H1 (cell line): ENCODE results near the gene CRHBP. TPM values are rescaled to one million over a fixed set of nuclear protein-coding genes. Genes with fewer than 3 reads are reported as not detected.

Experiments used
- CTCF ChIA-PET: fragments of 300-600 bp; sonication (Branson Sonifier 250); formaldehyde crosslinking; loops from one replicate; lab custom pipeline; 2021; ENCODE audit not compliant: partially characterized antibody; lab: Charles Lee
- POLR2A ChIA-PET: fragments of 300-600 bp; sonication (Branson Sonifier 250); formaldehyde crosslinking; loops from one replicate; lab custom pipeline; 2021; ENCODE audit warnings: inconsistent platforms; ENCODE audit not compliant: partially characterized antibody; lab: Charles Lee
- DNase-seq, 2 experiments: peaks; one replicate each; pipeline versions ENCODE4 v3.0.0 to v3.0.0-alpha.2; 2010 to 2022; ENCODE audit warnings: low spot score in 2 of 2, low read depth in 1 of 2, mixed read lengths in 1 of 2
- FAIRE-seq: peaks from 2 replicates; lab custom pipeline; 2011; peaks lifted over from hg19 to GRCh38; lab: Jason Lieb, UNC
- H2AFZ ChIP-seq: 2 replicates; pipeline ENCODE4 v1.8.1; 2012; ENCODE audit warnings: low read length, inconsistent platforms
- H2AK5ac ChIP-seq: 2 replicates; pipeline ENCODE4 v1.6.1; 2013; ENCODE audit warnings: low read depth, low read length
- H2BK120ac ChIP-seq: replicated peaks from 2 replicates; pipeline ENCODE3; 2013; ENCODE audit warnings: low read depth, low read length, inconsistent platforms
- H2BK12ac ChIP-seq: 2 replicates; pipeline ENCODE4 v1.6.1; 2013; ENCODE audit warnings: low read depth, low read length
- H2BK15ac ChIP-seq: 2 replicates; pipeline ENCODE4 v1.6.1; 2013; ENCODE audit warnings: low read length
- H2BK20ac ChIP-seq: 2 replicates; pipeline ENCODE4 v1.6.1; 2013; ENCODE audit warnings: low read length
- H2BK5ac ChIP-seq: 2 replicates; pipeline ENCODE4 v1.6.1; 2013; ENCODE audit warnings: low read depth, low read length
- H3K14ac ChIP-seq: 2 replicates; pipeline ENCODE4 v1.6.1; 2013; ENCODE audit warnings: inconsistent platforms; ENCODE audit not compliant: insufficient read length
- H3K18ac ChIP-seq: 2 replicates; pipeline ENCODE4 v1.6.1; 2013; ENCODE audit warnings: low read length; ENCODE audit errors: extremely low read depth
- H3K23ac ChIP-seq: 2 replicates; pipeline ENCODE4 v1.6.1; 2013; ENCODE audit warnings: inconsistent platforms; ENCODE audit not compliant: insufficient read length
- H3K23me2 ChIP-seq: 2 replicates; pipeline ENCODE4 v1.6.1; 2013; ENCODE audit warnings: low read depth, low read length
- H3K27ac ChIP-seq: 2 replicates; pipeline ENCODE4 v1.6.1; 2011; ENCODE audit warnings: low read depth, low read length, inconsistent platforms
- H3K27me3 ChIP-seq, 4 experiments: replicated peaks in 1 of 4; 1 replicate in 1 of 4; 2 replicates in 3 of 4; pipeline versions ENCODE4 v1.6.1 to v1.8.1; 2011 to 2013; ENCODE audit warnings: low read length in 3 of 4, mild to moderate bottlenecking in 3 of 4, inconsistent platforms in 2 of 4, mixed read lengths in 2 of 4, moderate library complexity in 1 of 4; ENCODE audit not compliant: control insufficient read depth in 3 of 4, insufficient read depth in 3 of 4; ENCODE audit errors: extremely low read depth in 1 of 4
- H3K36me3 ChIP-seq, 4 experiments: 2 replicates each; pipeline versions ENCODE4 v1.6.1 to v1.8.1; 2011 to 2013; ENCODE audit warnings: mild to moderate bottlenecking in 4 of 4, low read length in 3 of 4, moderate library complexity in 2 of 4, control low read depth in 1 of 4, inconsistent platforms in 1 of 4; ENCODE audit not compliant: insufficient read depth in 4 of 4, control insufficient read depth in 2 of 4
- H3K4ac ChIP-seq: replicated peaks from 2 replicates; pipeline ENCODE3; 2013; ENCODE audit warnings: low read length, low read depth, mixed read lengths, inconsistent platforms; ENCODE audit not compliant: insufficient read length
- H3K4me1 ChIP-seq, 4 experiments: replicated peaks in 1 of 4; 1 replicate in 1 of 4; 2 replicates in 3 of 4; pipeline versions ENCODE4 v1.6.1 to v1.8.1; 2011 to 2013; ENCODE audit warnings: low read length in 3 of 4, inconsistent platforms in 2 of 4, mixed read lengths in 1 of 4; ENCODE audit not compliant: insufficient read depth in 4 of 4, control insufficient read depth in 3 of 4
- H3K4me2 ChIP-seq, 2 experiments: 2 replicates each; pipeline versions ENCODE4 v1.6.1 to v1.8.1; 2011 to 2013; ENCODE audit warnings: low read depth in 2 of 2, low read length in 2 of 2, control low read depth in 1 of 2, inconsistent platforms in 1 of 2, mild to moderate bottlenecking in 1 of 2; ENCODE audit not compliant: insufficient read depth in 1 of 2
- H3K4me3 ChIP-seq, 4 experiments: fragments of 200-600, 300-600 bp in 1 of 4; sonication (generic), shearing (Covaris generic), sonication (Bioruptor Twin) in 1 of 4; 2 replicates each; pipeline versions ENCODE4 v1.5.1 to v1.8.1; 2011 to 2016; ENCODE audit warnings: low read length in 4 of 4, low read depth in 3 of 4, control low read depth in 2 of 4, inconsistent platforms in 2 of 4, mild to moderate bottlenecking in 2 of 4, mixed read lengths in 1 of 4, moderate library complexity in 1 of 4; ENCODE audit not compliant: insufficient read depth in 2 of 4; ENCODE audit errors: extremely low read depth in 1 of 4
- H3K56ac ChIP-seq: replicated peaks from 2 replicates; pipeline ENCODE3; 2013; ENCODE audit warnings: low read depth, mild to moderate bottlenecking, mixed read lengths, low read length, inconsistent platforms; ENCODE audit not compliant: insufficient read length
- H3K79me1 ChIP-seq: 2 replicates; pipeline ENCODE4 v1.6.1; 2013; ENCODE audit warnings: low read depth, low read length, control low read depth
- H3K79me2 ChIP-seq, 2 experiments: 2 replicates each; pipeline versions ENCODE4 v1.6.1 to v1.8.1; 2012 to 2013; ENCODE audit warnings: low read length in 2 of 2, mild to moderate bottlenecking in 2 of 2, inconsistent platforms in 1 of 2; ENCODE audit not compliant: insufficient read depth in 2 of 2, control insufficient read depth in 1 of 2
- H3K9ac ChIP-seq, 4 experiments: replicated peaks in 1 of 4; 1 replicate in 1 of 4; 2 replicates in 3 of 4; pipeline versions ENCODE4 v1.6.1 to v1.8.1; 2011 to 2013; ENCODE audit warnings: low read depth in 3 of 4, low read length in 3 of 4, control low read depth in 2 of 4, mild to moderate bottlenecking in 2 of 4, moderate library complexity in 2 of 4, inconsistent platforms in 1 of 4; ENCODE audit errors: extremely low read depth in 1 of 4
- H3K9me3 ChIP-seq, 2 experiments: 2 replicates each; pipeline versions ENCODE4 v1.6.1 to v1.8.1; 2012 to 2013; ENCODE audit warnings: mild to moderate bottlenecking in 2 of 2, moderate library complexity in 2 of 2, control low read depth in 1 of 2, inconsistent platforms in 1 of 2, low read depth in 1 of 2, low read length in 1 of 2, mixed read lengths in 1 of 2; ENCODE audit not compliant: insufficient read depth in 2 of 2
- H4K20me1 ChIP-seq, 2 experiments: replicated peaks in 1 of 2; 2 replicates each; pipeline versions ENCODE3 to v1.8.1; 2011 to 2013; ENCODE audit warnings: inconsistent platforms in 2 of 2, low read length in 2 of 2, mild to moderate bottlenecking in 1 of 2; ENCODE audit not compliant: insufficient read depth in 2 of 2, control insufficient read depth in 1 of 2
- H4K5ac ChIP-seq: 2 replicates; pipeline ENCODE4 v1.6.1; 2013; ENCODE audit warnings: low read length, low read depth, mixed read lengths, inconsistent platforms; ENCODE audit not compliant: insufficient read length
- H4K8ac ChIP-seq: 2 replicates; pipeline ENCODE4 v1.8.0; 2013; ENCODE audit warnings: mild to moderate bottlenecking, moderate library complexity, low read length, inconsistent platforms; ENCODE audit not compliant: insufficient read depth; ENCODE audit errors: extremely low read depth
- H4K91ac ChIP-seq: replicated peaks from 2 replicates; pipeline ENCODE3; 2013; ENCODE audit warnings: low read length, mixed read lengths, inconsistent platforms; ENCODE audit not compliant: insufficient read length
- BCL11A ChIP-seq, 2 experiments: IDR thresholded peaks; one replicate each; pipeline ENCODE4 v1.6.1; 2011; ENCODE audit warnings: low read depth in 2 of 2, low read length in 2 of 2, mild to moderate bottlenecking in 2 of 2
- CHD2 ChIP-seq: IDR thresholded peaks from 2 replicates; pipeline ENCODE4 v1.6.1; 2012; ENCODE audit warnings: low read length, improper control_type of control experiment
- TAF1 ChIP-seq: IDR thresholded peaks from 2 replicates; pipeline ENCODE4 v1.6.1; 2011; ENCODE audit warnings: mild to moderate bottlenecking, low read depth, low read length
- TEAD4 ChIP-seq: IDR thresholded peaks from 2 replicates; pipeline ENCODE4 v1.6.1; 2012; ENCODE audit warnings: low read depth, low read length, inconsistent platforms, mixed read lengths
- WGBS, 2 experiments: shearing (Covaris generic) in 1 of 2; methylation state at CpG; one replicate each; pipeline versions ENCODE4 v1.1.6 to v1.1.7; 2013 to 2015; ENCODE audit warnings: low lambda C conversion rate in 2 of 2, mixed read lengths in 2 of 2, inconsistent platforms in 1 of 2, low coverage in 1 of 2, missing lambda C conversion rate in 1 of 2; ENCODE audit not compliant: insufficient replicate concordance in 2 of 2, insufficient coverage in 1 of 2, insufficient read length in 1 of 2; ENCODE audit errors: extremely low coverage in 1 of 2, missing lambda C conversion rate in 1 of 2; 5-methylcytosine and 5-hydroxymethylcytosine counted together
- polyA plus RNA-seq, 7 experiments: library from polyadenylated mRNA; depleted of rRNA in 3 of 7; stranded (reverse) in 5 of 7; unstranded in 2 of 7; fragments of >200 nt in 5 of 7; fragments of 200-250 nt in 2 of 7; gene quantifications; 1 replicate in 5 of 7; 2 replicates in 1 of 7; 4 replicates in 1 of 7; pipeline versions ENCODE4 v1.2.1 to v1.2.3, GENCODE V29; 2011 to 2013; ENCODE audit warnings: missing spikeins in 2 of 7, mixed read lengths in 2 of 7
- total RNA-seq: library from RNA; stranded (reverse); fragmentation: NEBNext Ultra II Directional; extraction: Animal tissue kit (Norgen Biotek cat#: 25700); gene quantifications from 2 replicates; pipeline ENCODE4 v1.2.1, GENCODE V29; 2021

CRHBP gene
- total and polyA plus RNA-seq, 2 of the 8 experiments (the other 6 are each of a cell fraction or from before 2014, with no cell fraction given), result 0.30 TPM; not detected in 1

GRCh38 chr5:77003246-77003645 lies 50.4 kb downstream of the CRHBP start:
- no peak overlapping the region for H4K8ac ChIP-seq
- no peak overlapping the region for H3K56ac ChIP-seq
- CTCF ChIA-PET, result interaction anchor here (0.6 kb wide), 1 partner anchor 51 kb away, joined by 3 read pairs; no protein-coding TSS in a partner anchor
- H3K27me3 ChIP-seq, result no peaks in the 10 kb centered on the region
- no peak overlapping the region for H4K5ac ChIP-seq
- no peak overlapping the region for H4K91ac ChIP-seq
- no peak overlapping the region for H3K23ac ChIP-seq
- H3K4me1 ChIP-seq, result no peaks in the 10 kb centered on the region
- H2BK15ac ChIP-seq, result no peak overlapping the region
- no peaks in the 10 kb centered on the region for H3K23me2 ChIP-seq
- no peak overlapping the region for H2BK20ac ChIP-seq
- H3K14ac ChIP-seq, result no peak overlapping the region
- no peak overlapping the region for H2BK120ac ChIP-seq
- no peak for DNase-seq
- no peak overlapping the region for H3K18ac ChIP-seq
- H4K20me1 ChIP-seq, result no peaks in the 10 kb centered on the region
- no peak overlapping the region for H2AFZ ChIP-seq
- no peaks in the 10 kb centered on the region for H3K36me3 ChIP-seq
- H2AK5ac ChIP-seq, result no peak overlapping the region
- H3K79me2 ChIP-seq, result no peaks in the 10 kb centered on the region
- no peak overlapping the region for H3K27ac ChIP-seq
- TF ChIP-seq CHD2 (no peak), TAF1 (no peak), BCL11A (IDR thresholded peaks at IDR 0.05; ENCODE audit: low read depth in 2 of 2, low read length in 2 of 2) (no peak), TEAD4 (no peak)
- H3K9me3 ChIP-seq, result 0 out of 4 replicates have a peak, but pooled peaks cover 0 to 2% of the 10 kb centered on the region in 2 experiments
- POLR2A ChIA-PET, result no interaction called here
- no peaks in the 10 kb centered on the region for H3K79me1 ChIP-seq
- no peak overlapping the region for H3K4me3 ChIP-seq
- no peak overlapping the region for H2BK5ac ChIP-seq
- H3K9ac ChIP-seq, result no peak overlapping the region
- WGBS, 2 experiments, result 78% methylated on average over 1 of the region's 1 CpG; no CpG with 5 or more reads in 1 of the 2 experiments
- no peak overlapping the region for H3K4ac ChIP-seq
- H3K4me2 ChIP-seq, result no peak overlapping the region
- no peak overlapping the region for H2BK12ac ChIP-seq
- no peak for FAIRE-seq
